Measurements from ENCODE around the gene VWA1.
"Not testable (repeated sequence)": the region's sequence is repeated elsewhere in the genome, so short reads cannot be mapped to it uniquely, and the experiment has no call there.

The VWA1 gene

GRCh38 chr1:1399187-1399871 is 36.2 kb upstream of the VWA1 start, which contains the start of gene CCNL2:
CCNL2 (minus strand) TSS chr1:1399335; CDS start chr1:1399306, 29 bp downstream.
- peak; percentile 99 for DNase-seq (ENCODE audit: low read depth)
- peak within 1 kb of the TSS; percentile 97 for H3K4me3 ChIP-seq (replicated peaks; ENCODE audit: low read depth, low read length)
- TF ChIP-seq CTCF (IDR thresholded peaks at IDR 0.05; ENCODE audit: low read length, missing control alignments), result peak; percentile 46

GRCh38 chr1:1399872-1400575 is 35.5 kb upstream of the VWA1 start:
- H3K4me3 ChIP-seq (replicated peaks; ENCODE audit: low read depth, low read length), result peak overlapping the region; percentile 97
- peak; percentile 29 for DNase-seq (ENCODE audit: low read depth)
- TF ChIP-seq CTCF (IDR thresholded peaks at IDR 0.05; ENCODE audit: low read length, missing control alignments), result no peak

GRCh38 chr1:1400576-1401456 is 34.7 kb upstream of the VWA1 start:
- no peak for DNase-seq (ENCODE audit: low read depth)
- TF ChIP-seq CTCF (IDR thresholded peaks at IDR 0.05; ENCODE audit: low read length, missing control alignments), result no peak
- H3K4me3 ChIP-seq (replicated peaks; ENCODE audit: low read depth, low read length), result peak overlapping the region; percentile 97

GRCh38 chr1:1401457-1402010 is 34.0 kb upstream of the VWA1 start:
- DNase-seq (ENCODE audit: low read depth), result no peak
- H3K4me3 ChIP-seq (replicated peaks; ENCODE audit: low read depth, low read length), result no peak overlapping the region

GRCh38 chr1:1402072-1402900 is 33.2 kb upstream of the VWA1 start:
- no peak overlapping the region for H3K4me3 ChIP-seq (replicated peaks; ENCODE audit: low read depth, low read length)
- TF ChIP-seq CTCF (IDR thresholded peaks at IDR 0.05; ENCODE audit: low read length, missing control alignments), result peak; percentile 76
- peak; percentile 72 for DNase-seq (ENCODE audit: low read depth)

More at GRCh38 chr1:1401457-1402010, 34.0 kb upstream of the VWA1 start:
- no peak for TF ChIP-seq CTCF (IDR thresholded peaks at IDR 0.05; ENCODE audit: low read length, missing control alignments)

- DNase-seq (ENCODE audit: low read depth); H3K4me3 ChIP-seq (replicated peaks; ENCODE audit: low read depth, low read length): not testable (repeated sequence)
Observed at GRCh38 chr1:1402901-1403392, 32.5 kb upstream of the VWA1 start.

Data from fibroblast of pulmonary artery (primary cell).